Brain microvascular endothelial cell (primary cell): ENCODE data around the gene SH3BGR.

Experiments
- DNase-seq: peaks from one replicate; pipeline ENCODE4 v3.0.0-alpha.2; 2020
- H3K27ac ChIP-seq: fragments of 250-450 bp; sonication (Bioruptor Pico); 2 replicates; pipeline ENCODE4 v1.5.1; 2020; ENCODE audit warnings: mild to moderate bottlenecking, moderate library complexity
- H3K27me3 ChIP-seq: fragments of 250-450 bp; sonication (Bioruptor Pico); replicated peaks from 2 replicates; pipeline ENCODE4 v1.5.1; 2020; ENCODE audit warnings: mild to moderate bottlenecking
- H3K36me3 ChIP-seq: fragments of 250-450 bp; sonication (Bioruptor Pico); replicated peaks from 2 replicates; pipeline ENCODE4 v1.5.1; 2020; ENCODE audit warnings: mild to moderate bottlenecking
- H3K4me3 ChIP-seq: 2 replicates; pipeline ENCODE4 v1.5.1; 2011; ENCODE audit warnings: low read depth, mild to moderate bottlenecking, control low read depth, low read length, moderate library complexity
- in situ Hi-C: cut with HindIII; loops from 2 replicates; pipeline ENCODE4 v1.10.0; 2017; ENCODE audit warnings: low sequenced_read_pairs, low pct_ligation_motif_present
- TF ChIP-seq, protein P1 (sequence below): IDR thresholded peaks from 2 replicates; pipeline ENCODE4 v1.5.1; 2011; ENCODE audit warnings: low read depth, mild to moderate bottlenecking, moderate library complexity, low read length, control low read depth, inconsistent platforms; ENCODE audit errors: missing control alignments

Gene SH3BGR

DNA sequence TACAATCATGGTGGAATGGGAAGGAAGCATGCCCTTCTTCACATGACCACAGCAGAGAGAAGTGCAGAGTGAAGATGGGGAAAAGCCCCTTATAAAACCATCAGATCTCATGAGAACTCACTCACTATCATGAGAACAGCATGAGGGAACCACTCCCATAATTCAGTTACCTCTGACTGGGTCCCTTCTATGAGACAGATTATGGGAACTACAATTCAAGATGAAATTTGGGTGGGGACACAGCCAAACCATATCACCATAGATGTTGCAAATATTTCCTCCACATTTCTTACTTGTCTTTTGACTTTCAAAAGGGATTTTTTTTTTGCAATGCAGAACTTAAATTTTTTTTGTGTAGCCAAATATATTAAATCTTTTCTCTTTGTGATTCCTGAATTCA lies 14.8 kb downstream of the SH3BGR start:
- TF ChIP-seq, protein P1, sequence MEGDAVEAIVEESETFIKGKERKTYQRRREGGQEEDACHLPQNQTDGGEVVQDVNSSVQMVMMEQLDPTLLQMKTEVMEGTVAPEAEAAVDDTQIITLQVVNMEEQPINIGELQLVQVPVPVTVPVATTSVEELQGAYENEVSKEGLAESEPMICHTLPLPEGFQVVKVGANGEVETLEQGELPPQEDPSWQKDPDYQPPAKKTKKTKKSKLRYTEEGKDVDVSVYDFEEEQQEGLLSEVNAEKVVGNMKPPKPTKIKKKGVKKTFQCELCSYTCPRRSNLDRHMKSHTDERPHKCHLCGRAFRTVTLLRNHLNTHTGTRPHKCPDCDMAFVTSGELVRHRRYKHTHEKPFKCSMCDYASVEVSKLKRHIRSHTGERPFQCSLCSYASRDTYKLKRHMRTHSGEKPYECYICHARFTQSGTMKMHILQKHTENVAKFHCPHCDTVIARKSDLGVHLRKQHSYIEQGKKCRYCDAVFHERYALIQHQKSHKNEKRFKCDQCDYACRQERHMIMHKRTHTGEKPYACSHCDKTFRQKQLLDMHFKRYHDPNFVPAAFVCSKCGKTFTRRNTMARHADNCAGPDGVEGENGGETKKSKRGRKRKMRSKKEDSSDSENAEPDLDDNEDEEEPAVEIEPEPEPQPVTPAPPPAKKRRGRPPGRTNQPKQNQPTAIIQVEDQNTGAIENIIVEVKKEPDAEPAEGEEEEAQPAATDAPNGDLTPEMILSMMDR, result no peak
- in situ Hi-C loops, result no loop called here
- no peak overlapping the region for H3K4me3 ChIP-seq
- no peaks in the 10 kb centered on the region for H3K36me3 ChIP-seq
- H3K27ac ChIP-seq, result no peak overlapping the region
- no peaks in the 10 kb centered on the region for H3K27me3 ChIP-seq
- DNase-seq, result no peak

DNA sequence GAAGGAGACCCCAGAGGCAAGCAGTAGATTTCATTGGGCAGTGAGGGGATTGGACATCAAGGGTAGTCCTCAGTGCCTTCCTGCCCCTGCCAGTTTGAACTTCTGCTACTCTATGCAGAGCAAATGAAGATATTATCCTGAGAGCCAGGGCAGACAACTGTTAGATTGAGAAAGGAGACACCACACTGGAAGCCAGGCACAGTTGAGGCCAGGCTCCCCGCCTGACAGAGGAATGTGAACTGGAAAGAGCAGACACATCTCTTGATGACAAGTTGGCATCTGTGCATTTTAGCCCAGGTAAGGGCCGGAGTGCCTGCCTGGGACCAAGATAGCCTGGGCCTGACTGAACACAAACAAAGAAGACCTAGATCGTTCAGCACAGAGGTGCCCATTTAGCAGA lies 16.0 kb downstream of the SH3BGR start:
- Histone ChIP-seq H3K27ac (no peak overlapping the region), H3K4me3 (no peak overlapping the region), H3K27me3 (no peaks in the 10 kb centered on the region), H3K36me3 (no peaks in the 10 kb centered on the region)
- TF ChIP-seq, protein P1, result no peak
- in situ Hi-C loops, result no loop called here
- no peak for DNase-seq

DNA sequence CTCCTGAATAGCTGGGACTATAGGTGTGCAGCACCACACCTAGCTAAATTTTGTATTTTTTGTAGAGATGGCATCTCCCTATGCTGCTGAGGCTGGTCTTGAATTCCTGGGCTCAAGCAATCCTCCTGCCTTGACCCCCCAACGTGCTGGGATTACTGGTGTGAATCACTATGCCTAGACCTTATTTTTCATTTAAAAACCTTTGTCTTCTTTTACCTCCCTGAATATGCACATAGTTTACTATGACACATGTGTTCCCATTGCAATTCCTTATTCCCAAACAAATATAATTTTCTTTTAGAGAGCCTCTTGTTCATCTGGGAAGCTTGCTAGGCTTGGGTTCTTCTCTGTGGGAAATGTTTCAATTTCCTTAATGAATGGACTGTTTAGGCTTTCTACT lies 16.8 kb downstream of the SH3BGR start:
- DNase-seq, result no peak
- no peak overlapping the region for H3K4me3 ChIP-seq
- H3K27ac ChIP-seq, result no peak overlapping the region
- in situ Hi-C loops, result no loop called here
- H3K36me3 ChIP-seq, result no peaks in the 10 kb centered on the region
- no peaks in the 10 kb centered on the region for H3K27me3 ChIP-seq
- TF ChIP-seq, protein P1, result no peak

DNA sequence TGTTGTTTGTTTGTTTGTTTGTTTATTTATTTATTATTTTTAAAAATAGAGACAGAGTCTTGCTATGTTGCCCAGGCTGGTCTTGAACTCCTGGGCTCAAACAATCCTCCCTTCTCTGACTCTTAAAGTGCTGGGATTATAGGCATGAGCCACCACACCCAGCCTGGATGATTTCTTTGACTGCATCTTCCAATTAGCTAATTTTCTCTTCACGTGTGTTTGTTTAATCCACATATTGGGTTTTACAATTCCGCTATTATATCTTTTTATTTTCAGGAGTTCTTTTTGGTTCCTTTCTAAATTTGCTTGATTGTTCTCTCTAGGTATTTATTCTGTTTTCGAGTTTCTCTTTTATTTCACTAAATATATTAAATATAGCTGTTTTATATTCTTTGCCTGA lies 19.8 kb downstream of the SH3BGR start:
- Histone ChIP-seq H3K4me3 (no peak overlapping the region), H3K27me3 (no peaks in the 10 kb centered on the region), H3K27ac (no peak overlapping the region), H3K36me3 (no peaks in the 10 kb centered on the region)
- DNase-seq, result no peak
- in situ Hi-C loops, result no loop called here
- TF ChIP-seq, protein P1, result no peak

DNA sequence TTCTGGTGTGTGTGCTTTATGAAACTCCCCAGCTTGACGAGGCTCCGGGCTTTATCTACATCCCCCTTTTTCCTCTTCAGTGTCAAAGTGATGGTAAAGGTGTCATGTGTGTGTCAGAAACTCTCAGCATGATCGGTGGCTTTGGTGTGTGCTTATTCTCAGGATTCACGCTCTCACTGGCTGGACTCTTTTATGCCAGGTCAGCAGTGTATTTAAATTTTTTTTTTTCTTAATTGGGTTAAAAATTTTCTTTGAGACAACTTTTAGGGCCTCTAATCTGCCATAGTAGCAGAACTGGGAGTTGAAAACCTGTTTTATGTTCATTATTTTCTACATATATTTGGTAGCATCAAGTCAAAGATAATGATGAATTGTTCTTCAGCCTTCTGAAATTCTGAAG lies 21.0 kb downstream of the SH3BGR start:
- no peaks in the 10 kb centered on the region for H3K27me3 ChIP-seq
- DNase-seq, result no peak
- no peak overlapping the region for H3K4me3 ChIP-seq
- H3K36me3 ChIP-seq, result no peaks in the 10 kb centered on the region
- TF ChIP-seq, protein P1, result no peak
- H3K27ac ChIP-seq, result no peak overlapping the region
- in situ Hi-C loops, result no loop called here

DNA sequence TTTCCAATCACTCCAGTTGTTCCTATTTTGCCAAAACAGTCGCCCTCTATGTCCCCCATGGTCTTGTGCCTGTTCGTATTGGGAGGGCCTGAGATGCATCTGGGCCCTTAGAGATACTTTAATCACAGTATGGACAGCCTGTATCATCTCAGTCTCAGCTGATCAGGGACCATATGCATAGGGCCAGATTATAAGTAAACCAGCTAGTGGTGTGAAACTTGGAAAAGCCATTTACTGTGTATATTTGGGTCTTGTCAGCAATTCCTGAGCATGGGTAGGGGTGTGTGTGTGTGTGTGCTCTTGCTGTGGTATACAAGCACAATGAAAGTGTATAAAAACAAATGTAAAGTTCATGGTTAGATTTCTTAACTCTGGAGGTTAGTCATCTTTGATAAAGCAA lies 22.8 kb downstream of the SH3BGR start:
- TF ChIP-seq, protein P1, result no peak
- in situ Hi-C loops, result no loop called here

More for the DNA sequence above, 22.8 kb downstream of the SH3BGR start:
- H3K27ac ChIP-seq, result no peak overlapping the region
- H3K27me3 ChIP-seq, result no peaks in the 10 kb centered on the region
- H3K36me3 ChIP-seq, result no peaks in the 10 kb centered on the region
- no peak for DNase-seq
- H3K4me3 ChIP-seq, result no peak overlapping the region
